GM10266 (cell line): ENCODE measurements around the gene PRDM8.

ENCODE experiments used
- DNase-seq: peaks from one replicate; pipeline ENCODE4 v3.0.0; 2012; ENCODE audit errors: extremely low spot score
- TF ChIP-seq, protein P1 (sequence below): IDR thresholded peaks from 2 replicates; pipeline ENCODE4 v1.5.1; 2012; ENCODE audit warnings: mild to moderate bottlenecking, low read depth; ENCODE audit not compliant: control insufficient read depth, insufficient read depth; ENCODE audit errors: missing control alignments

The PRDM8 gene

DNA sequence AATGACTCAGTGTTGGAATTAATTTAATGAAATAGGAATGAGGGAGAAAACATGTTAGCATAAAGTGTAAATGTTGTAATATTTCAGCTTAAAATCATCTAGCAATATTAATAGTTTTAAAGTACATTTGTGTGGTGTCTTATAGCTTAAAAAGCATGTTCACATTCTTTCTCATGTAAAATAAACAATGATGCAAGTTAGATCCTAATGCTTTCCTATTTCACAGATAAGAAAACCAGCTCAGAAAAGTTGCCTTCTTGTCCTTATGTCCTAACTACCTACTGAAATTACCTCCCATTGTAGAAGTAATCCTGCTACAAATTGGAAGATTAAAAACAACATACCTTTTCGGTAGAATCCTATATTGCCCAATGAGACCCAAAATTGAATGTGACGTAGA lies 40.9 kb upstream of the PRDM8 start:
- TF ChIP-seq, protein P1, sequence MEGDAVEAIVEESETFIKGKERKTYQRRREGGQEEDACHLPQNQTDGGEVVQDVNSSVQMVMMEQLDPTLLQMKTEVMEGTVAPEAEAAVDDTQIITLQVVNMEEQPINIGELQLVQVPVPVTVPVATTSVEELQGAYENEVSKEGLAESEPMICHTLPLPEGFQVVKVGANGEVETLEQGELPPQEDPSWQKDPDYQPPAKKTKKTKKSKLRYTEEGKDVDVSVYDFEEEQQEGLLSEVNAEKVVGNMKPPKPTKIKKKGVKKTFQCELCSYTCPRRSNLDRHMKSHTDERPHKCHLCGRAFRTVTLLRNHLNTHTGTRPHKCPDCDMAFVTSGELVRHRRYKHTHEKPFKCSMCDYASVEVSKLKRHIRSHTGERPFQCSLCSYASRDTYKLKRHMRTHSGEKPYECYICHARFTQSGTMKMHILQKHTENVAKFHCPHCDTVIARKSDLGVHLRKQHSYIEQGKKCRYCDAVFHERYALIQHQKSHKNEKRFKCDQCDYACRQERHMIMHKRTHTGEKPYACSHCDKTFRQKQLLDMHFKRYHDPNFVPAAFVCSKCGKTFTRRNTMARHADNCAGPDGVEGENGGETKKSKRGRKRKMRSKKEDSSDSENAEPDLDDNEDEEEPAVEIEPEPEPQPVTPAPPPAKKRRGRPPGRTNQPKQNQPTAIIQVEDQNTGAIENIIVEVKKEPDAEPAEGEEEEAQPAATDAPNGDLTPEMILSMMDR: no peak
- DNase-seq: no peak

DNA sequence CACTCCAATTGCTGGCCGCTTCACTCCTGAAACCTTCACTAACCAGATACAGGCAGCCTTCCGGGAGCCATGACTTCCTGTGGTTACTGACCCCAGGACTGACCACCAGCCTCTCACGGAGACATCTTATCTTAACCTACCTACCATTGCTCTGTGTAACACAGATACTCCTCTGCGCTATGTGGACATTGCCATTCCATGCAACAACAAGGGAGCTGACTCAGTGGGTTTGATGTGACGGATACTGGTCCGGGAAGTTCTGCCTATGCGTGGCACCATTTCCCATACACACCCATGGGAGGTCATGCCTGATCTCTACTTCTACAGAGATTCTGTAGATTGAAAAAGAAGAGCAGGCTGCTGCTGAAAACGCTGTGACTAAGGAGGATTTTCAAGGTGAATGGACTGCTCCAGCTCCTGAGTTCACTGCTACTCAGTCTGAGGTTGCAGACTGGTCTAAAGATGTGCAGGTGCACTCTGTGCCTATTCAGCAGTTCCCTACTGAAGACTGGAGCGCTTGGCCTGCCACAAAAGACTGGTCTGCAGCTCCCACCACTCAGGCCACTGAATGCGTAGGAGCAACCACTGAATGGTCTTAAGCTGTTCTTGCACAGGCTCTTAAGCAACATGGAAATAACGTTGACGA lies 35.8 kb upstream of the PRDM8 start:
- TF ChIP-seq, protein P1: no peak
- DNase-seq: no peak

DNA sequence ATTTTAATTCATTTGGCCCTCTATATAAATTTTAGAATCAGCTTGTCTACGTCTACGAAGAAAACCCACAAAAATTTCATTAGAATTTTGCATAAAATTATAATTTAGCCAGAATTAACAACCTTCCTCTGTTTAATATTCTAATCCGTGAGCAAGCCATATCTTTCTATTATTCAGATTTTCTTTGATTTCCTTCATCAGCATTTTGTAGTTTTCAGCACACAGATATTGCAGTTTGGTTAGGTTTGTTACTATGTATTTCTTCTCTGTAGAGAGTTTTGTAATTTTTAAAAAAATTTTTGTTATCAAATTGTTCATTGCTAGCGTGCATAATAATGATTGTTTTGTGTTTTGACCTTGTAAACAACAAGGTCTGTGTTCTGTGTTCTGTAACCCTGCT lies 34.9 kb upstream of the PRDM8 start:
- TF ChIP-seq, protein P1: no peak
- no peak for DNase-seq

DNA sequence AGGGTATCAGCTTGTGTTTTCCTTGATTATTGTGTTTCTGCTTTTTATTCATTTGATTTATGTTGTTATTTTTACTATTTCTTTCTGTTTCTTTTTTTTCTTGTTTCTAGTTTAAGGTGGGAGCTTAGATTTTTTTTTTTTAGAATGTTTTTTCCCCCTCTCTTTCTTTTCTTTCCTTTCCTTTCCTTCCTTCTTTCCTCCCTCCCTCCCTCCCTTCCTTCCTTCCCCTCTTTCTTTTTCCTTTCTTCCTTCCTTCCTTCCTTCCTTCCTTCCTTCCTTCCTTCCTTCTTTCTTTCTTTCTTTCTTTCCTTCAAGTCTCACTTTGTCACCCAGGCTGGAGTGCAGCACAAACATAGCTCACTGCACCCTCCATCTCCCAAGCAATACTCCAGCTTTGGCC lies 31.4 kb upstream of the PRDM8 start:
- TF ChIP-seq, protein P1: no peak
- no peak for DNase-seq

DNA sequence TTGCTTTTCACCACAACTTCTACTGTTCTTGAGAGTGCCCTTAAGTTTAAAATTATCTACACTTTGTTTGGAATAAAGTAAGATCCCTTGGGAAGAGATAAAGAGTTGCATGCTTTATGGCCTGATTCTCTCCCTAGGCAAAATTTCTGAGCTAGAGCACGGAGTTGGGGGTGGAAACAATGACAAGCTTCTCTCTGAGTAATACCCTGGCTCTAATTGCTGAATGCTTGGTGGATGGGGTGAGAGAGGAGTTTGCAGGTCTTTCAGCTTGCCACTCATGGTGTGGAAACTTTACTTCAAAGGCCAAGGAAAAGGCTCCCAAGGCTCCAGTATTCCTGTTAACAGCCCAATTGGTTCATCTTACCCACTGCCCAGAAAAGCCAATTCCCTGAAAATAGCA lies 26.1 kb upstream of the PRDM8 start:
- TF ChIP-seq, protein P1: no peak
- DNase-seq: no peak

DNA sequence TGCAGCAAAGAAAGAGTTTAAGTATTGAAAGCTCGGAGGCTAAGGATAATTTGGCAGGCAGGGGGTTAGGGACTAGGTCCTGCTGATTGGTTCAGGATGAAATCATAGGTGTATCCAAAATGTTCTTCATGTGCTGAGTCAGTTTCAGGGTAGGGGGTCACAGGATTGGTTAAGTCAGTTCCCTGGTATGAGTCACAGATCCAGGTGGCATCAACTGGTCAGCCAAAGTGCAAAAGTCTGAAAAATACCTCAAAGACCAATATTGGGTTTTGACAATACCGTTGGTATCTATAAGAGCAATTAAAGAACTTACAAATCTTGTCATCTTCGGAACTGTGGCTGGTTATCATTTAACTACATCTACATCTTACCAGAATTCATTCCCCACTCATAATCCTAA lies 25.6 kb upstream of the PRDM8 start:
- no peak for DNase-seq
- TF ChIP-seq, protein P1: no peak

DNA sequence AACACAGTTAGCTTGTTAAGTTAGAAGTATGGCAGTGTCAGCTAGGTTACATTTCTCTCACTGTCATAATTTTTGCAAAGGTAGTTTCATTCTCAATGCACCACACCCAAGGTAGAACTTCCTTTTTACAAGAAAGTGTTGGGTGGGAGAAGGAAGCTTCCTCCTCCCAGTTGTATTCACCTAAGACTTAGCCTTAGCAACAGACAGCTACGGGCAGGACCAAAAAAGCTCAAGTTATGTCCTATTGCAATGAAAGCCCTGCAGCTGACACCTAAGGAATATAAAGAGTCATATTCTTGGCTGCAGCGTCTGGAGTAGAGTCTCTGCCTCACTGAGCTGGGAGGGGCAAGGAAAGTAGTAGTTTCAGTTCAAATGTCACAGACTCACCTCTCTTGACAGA lies 25.1 kb upstream of the PRDM8 start:
- TF ChIP-seq, protein P1: no peak
- DNase-seq: no peak
